GM19452 (cell line): ENCODE results near the gene PRMT2.
"Not testable (repeated sequence)": the region's sequence is repeated elsewhere in the genome, so short reads cannot be mapped to it uniquely, and the experiment has no call there.

ENCODE experiments used
- ATAC-seq: cut with Tn5 transposase; IDR thresholded peaks from one replicate; pipeline ENCODE4 v1.9.1; 2021; ENCODE audit not compliant: unreplicated experiment

Gene PRMT2

GRCh38 chr21:46666941-46667740, 31.7 kb downstream of the PRMT2 start:
- ATAC-seq, result no peak

GRCh38 chr21:46667741-46668380, 32.4 kb downstream of the PRMT2 start:
- no peak for ATAC-seq

GRCh38 chr21:46668381-46668780, 32.9 kb downstream of the PRMT2 start:
- ATAC-seq, result no peak

GRCh38 chr21:46668904-46669303, 33.4 kb downstream of the PRMT2 start:
- not testable (repeated sequence) for ATAC-seq

- ATAC-seq, result no peak
Observed at GRCh38 chr21:46674430-46675007, 39.0 kb downstream of the PRMT2 start.

GRCh38 chr21:46675595-46676280, 40.3 kb downstream of the PRMT2 start:
- ATAC-seq, result no peak

GRCh38 chr21:46676542-46676941, 41.1 kb downstream of the PRMT2 start:
- not testable (repeated sequence) for ATAC-seq

- ATAC-seq, result not testable (repeated sequence)
Observed at GRCh38 chr21:46681593-46681992, 46.1 kb downstream of the PRMT2 start.

GRCh38 chr21:46698652-46699051, 63.2 kb downstream of the PRMT2 start:
- ATAC-seq, result not testable (repeated sequence)

GRCh38 chr21:46699104-46699503, 63.6 kb downstream of the PRMT2 start:
- not testable (repeated sequence) for ATAC-seq
